Activated CD4-positive, CD25-positive, alpha-beta regulatory T cell (primary cell): ENCODE data around the gene SARNP.

ENCODE experiments used
- DNase-seq, 4 experiments: peaks; one replicate each; lab custom pipeline; 2025; lab: John Stamatoyannopoulos, UW

The SARNP gene

DNA sequence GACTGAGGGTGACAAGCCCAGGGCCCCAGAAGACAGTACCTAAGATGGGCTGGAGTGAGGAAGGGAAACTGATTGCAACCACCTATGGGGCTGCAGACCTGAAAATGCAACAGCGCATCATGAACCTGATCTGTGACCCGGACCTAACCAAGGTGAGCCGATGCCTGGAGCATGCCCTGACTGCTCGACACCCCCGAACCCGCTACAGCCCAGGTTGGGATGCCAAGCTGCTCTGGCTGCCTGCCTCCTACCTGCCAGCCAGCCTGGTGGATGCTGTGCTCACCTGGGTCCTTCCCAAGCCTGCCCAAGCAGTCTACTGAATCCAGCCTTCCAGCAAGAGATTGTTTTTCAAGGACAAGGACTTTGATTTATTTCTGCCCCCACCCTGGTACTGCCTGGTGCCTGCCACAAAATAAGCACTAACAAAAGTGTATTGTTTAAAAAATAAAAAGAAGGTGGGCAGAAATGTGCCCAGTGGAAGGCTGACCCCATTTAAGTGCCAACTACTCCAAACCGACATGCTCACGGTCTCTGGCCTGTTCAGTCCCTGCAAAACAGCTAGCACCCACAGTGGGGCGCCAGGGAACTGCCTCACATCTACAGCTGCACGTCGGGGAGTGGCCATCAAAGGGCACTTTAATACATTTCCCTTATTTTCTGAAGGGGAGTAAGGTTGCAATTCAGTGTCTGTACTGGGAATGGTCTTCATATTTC is 93.1 kb downstream of the SARNP start:
- peak; percentile 21 to 47 (median 30) for DNase-seq

DNA sequence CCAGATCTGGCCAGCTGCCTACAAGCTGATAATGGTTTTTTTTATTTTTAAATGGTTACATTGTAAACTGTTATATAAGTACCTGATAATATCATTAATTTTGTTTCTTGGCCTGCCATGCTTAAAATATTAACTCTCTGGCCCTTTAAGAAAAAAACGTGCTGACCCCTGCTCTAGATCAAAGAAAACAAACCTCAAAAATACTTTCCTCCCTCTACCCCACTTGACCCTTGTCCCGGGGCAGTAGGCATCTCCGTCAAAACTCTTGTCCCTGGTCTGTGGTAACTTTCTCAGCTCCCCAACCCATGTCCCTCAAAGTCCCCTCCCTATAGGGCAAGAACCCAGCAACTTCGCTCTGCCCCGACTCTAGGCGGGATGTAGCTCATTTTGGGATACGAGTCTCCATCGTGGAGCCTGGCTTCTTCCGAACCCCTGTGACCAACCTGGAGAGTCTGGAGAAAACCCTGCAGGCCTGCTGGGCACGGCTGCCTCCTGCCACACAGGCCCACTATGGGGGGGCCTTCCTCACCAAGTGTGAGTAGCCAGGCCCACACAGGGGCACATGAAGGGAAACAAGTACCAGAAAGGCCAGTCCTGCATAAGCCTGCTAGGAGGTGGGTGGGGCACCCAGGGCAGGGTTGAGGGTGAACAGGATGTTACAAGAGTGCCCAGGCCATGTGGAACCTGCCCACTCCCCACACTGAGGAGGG is 93.9 kb downstream of the SARNP start:
- no peak for DNase-seq

DNA sequence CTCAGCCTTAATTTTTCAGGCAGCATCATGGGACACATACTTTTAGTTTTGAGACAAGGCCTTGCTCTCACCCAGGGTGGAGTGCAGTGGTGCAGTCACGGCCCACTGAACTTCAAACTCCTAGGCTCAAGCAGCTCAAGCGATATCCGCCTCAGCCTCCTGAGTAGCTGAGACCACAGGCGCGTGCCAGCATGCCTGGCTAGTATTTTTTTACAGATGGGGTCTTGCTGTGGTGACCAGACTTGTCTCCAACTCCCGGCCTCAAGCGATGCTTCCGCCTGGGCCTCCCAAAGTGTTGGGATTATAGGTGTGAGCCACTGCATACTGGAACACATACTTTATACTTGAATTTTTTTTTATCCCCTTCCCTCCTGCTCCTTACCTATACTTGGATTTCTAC is 94.6 kb downstream of the SARNP start:
- DNase-seq = no peak

DNA sequence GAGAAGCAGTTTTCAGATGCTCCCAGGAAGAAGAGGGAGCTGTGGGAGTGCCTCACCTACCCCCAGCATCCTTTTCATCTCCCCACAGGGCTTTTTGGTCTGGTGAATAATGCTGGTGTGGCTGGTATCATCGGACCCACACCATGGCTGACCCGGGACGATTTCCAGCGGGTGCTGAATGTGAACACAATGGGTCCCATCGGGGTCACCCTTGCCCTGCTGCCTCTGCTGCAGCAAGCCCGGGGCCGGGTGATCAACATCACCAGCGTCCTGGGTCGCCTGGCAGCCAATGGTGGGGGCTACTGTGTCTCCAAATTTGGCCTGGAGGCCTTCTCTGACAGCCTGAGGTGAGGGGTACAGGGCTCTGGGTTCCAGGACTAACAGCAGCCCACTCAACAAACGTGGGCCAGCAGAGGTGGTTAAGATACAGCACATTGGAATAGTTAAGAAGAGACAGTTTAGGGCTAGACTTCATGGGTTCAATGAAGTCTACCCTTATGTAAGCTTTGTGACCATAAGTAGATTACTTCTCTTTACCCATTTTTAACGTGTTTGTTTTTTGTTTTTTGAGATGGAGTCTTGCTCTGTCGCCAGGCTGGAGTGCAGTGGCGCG is 95.8 kb downstream of the SARNP start:
- no peak for DNase-seq

DNA sequence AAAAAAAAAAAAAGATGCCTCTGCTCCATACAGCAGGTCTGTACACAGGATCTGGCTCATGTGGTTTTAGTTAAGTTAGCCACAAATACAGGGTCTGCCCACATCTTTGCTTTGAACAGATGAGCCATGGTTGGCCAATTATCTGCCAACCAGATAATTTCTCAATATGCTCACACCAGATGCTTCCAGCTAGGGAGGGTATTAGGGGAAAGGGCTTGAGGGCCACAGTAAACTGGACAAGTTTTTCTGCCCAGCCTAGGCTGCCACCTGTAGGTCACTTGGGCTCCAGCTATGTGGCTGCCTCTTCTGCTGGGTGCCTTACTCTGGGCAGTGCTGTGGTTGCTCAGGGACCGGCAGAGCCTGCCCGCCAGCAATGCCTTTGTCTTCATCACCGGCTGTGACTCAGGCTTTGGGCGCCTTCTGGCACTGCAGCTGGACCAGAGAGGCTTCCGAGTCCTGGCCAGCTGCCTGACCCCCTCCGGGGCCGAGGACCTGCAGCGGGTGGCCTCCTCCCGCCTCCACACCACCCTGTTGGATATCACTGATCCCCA is 96.6 kb downstream of the SARNP start:
- no peak for DNase-seq

DNA sequence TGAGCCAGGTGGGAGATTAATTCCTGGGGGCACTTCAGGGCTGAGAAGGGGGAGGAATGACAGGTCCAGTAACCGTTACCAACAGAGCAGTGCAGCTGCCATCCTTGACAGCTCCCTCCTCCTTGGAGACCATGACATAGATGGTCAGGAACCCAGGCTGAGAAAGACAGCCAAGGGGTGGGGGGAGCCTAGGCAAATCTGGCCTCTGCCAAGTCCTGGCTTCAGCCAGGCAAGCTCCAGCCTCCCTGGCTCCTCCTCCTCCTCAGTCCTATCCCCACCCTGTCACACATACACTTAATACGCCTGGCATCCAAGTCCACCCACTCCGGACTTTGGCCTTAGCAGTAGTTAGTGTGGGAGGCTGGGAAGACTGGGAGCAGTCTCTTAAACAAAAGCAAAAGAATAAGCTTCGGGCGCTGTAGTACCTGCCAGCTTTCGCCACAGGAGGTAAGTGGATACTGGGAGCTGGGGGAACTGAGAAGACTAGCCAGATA is 97.4 kb downstream of the SARNP start, which contains the start of gene RDH5:
Gene RDH5, plus strand, starts transcription at position 323 of the 494 bp plus-strand sequence. CDS start 792 bp downstream, outside the sequence.
- DNase-seq = no peak

DNA sequence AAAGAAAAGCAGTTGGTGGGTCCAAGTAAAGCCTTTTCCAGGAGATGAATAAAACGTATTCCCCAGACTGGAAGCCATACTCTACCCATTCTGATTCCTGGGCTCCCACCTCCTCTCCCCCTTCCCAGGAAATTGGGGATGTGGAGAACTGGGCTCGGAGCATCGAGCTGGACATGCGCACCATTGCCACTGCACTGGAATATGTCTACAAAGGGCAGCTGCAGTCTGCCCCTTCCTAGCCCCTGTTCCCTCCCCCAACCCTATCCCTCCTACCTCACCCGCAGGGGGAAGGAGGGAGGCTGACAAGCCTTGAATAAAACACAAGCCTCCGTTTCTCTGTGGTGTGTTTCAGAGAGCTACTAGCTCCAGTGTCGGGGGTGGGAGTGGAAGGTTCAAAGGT is 98.2 kb downstream of the SARNP start:
- no peak for DNase-seq

DNA sequence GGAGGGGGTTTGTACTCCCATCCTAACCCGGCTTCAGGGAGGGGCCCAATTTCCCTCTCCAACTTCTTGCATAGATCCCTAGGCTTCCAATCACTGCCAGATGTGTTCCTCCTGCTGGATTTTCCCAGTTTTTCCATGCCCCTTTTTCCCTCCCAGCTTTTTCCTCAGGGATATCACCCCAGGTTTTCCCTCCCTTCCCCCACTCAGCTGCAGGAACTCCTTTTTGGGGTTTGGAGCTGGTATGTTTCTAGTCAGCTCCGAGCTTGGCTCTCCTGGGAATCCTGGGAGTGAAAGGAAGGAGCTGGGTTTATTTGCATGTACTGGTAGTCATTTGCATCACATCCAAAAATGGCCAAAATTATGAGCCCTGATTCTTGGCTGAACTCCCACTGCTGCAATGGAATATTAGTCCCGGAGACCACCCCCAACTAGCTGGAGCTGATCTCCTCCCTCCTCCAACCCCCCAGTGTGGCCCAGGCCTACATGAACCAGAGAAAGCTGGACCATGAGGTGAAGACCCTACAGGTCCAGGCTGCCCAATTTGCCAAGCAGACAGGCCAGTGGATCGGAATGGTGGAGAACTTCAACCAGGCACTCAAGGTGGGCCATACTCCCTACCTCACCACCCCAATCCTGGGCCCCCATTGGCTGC is 98.8 kb downstream of the SARNP start:
- no peak for DNase-seq

DNA sequence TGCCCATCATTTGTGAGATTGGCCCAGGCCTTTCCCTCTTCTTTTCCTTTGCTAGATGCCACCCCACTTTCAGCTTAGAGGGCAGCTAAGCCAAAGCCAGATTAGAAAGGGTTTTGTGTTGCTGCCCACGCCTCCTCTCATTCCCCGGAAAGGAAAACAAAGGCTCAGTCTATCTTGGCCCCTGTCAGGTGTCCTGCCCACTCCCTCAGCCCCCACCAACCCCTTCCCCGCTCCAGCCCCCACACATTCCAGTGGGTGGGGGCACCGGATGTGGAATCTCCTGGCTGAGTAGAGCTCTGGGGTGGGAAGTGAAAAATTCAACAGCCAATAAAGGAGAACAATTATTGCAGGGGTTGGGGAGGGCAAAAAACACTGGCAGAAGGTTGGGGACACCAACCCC is 99.5 kb downstream of the SARNP start:
- DNase-seq = no peak

DNA sequence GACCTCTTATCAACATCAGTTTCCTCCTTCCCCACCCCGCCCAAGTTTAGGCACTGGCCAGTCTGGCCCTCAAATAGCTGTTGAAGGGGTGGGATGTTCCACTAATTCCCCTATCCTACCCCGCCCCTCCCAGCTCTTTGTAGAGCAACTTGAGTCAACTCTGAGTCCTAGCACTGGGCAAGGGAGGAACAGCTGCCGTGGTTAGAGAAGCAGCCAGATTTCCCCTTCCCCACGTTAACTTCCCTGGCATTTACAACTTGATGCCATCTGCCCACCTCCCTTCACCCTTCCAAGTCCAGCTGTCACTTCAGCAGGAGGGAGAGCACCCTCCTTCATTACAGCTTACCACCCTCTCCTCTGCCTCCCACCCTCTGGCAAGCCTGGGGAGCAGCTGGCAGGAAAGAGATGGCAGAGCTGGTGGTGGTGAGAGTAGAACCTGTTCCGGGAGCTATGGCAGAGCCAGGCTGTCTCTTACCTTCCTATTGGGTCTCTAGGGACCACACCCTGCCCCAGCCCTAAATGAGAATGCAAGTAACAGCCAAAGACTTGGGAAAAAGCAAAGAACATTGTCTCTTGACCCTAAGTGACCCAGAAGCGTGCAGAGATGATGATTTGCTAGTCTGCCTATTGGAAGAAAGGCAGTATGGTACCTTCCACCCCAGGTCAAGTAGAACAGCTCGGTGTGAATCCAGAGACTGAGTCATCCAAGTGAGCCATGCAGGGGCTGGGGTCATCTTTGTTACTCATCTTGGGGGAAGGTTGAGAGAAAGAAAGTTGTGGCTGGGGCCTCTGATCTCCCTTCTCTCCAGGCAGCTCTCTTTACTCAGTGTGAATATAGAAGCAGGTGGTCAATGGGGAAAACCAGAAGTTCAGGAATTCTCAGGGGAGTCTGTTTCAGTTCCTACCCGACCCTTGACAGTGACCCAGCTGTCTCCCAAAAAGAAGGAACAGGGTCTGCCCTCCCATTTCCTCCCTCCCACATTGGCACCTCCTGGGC is 100.2 kb downstream of the SARNP start:
- no peak for DNase-seq

DNA sequence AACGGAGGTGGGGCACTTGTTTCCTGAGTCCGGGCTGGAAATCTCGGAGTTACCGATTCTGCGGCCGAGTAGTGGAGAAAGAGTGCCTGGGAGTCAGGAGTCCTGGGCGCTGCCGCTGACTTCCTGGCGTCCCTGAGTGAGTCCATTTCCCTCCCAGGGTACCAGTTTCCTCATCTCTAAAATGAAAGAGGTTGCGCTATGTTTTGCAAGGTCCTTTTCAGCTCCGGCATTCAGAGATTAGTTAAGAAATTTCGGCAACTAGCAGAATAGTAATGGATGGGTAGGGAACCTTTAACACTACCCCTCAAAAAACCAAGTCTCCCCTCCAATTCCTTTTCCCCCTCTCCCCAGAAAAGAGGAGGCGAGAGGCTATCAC is 101.0 kb downstream of the SARNP start:
- DNase-seq = no peak

DNA sequence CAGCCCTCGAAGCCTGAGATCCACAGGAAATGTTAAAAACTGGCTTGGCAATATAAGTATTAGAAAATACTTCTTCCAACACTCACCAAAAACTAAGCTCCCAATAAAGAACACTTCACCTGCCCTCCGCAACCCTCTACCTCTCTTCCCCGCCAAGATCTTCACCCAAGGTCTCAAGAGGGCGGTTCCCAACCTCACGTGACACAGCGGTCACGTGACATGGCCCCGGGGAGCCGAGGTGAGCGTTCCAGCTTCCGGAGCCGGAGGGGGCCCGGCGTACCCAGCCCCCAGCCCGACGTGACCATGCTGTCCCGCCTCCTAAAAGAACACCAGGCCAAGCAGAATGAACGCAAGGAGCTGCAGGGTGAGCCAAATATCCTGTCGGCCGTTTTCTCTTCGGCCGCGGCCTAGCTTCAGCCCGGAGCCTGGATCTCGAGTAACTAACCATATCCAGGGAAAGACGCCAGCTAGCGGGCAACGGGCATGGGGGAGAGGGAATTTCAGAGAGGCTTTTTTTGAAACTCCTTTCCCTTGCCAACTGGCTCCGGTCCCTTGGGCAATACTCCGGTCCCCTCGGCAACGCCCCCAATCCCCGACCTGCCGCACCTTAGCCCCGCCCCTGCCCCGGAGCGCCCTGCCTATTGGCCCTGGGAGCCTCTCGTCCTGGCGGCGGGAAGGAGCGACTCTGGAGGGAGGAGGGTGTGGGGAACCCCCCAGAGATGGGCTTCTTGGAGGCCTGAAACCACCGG is 101.5 kb downstream of the SARNP start, which contains the start of gene BLOC1S1:
Gene BLOC1S1, plus strand, starts transcription at position 214 of the 749 bp plus-strand sequence. Its CDS starts 6 bp downstream, at position 220.
- DNase-seq = peak; percentile 85 to 91 (median 88)

DNA sequence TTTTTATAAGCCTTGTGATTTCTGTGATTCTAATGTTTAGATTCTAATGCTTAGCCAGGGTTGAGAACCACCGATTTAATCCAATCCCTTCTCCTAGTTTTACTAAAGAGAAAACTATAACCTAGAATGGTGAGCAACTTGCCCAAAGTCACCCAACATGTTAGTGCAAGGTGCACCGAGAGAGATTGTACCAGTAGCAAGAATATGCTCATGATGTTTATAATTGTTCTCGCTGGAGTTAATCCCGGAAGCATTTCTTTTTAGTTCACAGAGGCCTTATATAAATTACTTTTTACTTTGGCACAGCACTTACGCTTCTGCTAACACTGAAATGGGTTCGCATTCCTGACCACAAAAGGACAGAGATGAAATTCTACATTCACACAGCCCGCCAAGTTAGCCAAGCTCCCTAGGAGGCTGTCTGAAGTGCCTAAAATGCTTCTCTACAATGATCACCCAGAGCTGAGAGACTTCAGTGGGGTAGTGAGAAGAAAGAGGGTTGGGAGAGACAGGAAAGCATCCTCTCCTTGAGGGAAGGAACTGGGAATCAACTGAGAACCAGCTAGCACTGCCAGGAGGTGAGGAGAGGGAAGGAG is 102.3 kb downstream of the SARNP start:
- DNase-seq = no peak

DNA sequence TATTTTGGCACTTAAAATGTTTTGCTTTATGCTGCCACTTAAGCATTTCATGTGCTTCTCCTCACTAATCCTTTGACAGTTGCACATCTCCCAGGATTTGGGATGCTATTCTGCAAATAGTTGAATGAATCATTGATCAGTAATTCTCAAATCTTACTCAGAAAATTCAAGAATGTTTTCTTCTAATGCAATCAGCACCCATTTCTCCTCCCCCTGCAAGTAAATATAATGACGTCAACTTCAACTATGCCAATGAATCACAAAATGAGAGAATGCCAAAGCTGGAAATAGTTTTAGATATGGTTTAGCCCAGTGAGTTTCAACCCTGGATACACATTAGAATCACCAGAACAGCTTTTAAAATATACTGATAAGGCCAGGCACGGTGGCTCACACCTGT is 103.8 kb downstream of the SARNP start:
- DNase-seq = no peak

DNA sequence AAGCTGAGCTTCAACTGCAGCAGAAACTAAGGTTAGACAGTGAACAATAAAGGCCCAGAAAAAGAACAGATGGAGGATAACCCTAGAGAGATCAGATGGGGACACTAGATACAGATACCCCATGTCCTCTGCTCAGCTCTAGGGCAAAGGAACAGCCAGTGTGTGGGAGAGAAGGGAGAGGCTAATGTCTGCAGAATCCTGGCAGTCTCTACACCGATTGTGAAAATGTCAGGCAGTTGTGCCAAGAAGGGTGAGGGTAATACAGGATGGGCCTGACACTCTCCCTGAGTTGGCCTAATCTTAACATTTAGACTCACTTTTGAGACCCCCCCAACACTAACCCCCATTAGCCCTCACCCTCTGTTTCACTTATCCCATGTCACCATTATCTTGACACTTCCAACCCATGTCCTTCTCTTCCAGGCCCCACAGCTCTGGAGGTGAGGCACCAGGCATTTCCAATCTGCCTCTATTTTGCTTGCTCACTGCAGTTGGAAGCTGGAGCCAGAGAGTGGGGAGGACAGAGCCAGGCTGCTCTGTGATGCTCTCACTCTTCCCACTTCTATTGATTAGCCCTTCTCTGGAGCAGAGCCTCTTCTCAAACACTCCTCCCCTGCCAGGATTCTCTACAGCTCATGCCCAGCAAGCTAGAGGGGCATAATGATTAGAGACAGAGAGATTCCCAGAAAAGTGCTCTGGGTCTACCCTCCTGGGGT is 104.7 kb downstream of the SARNP start:
- DNase-seq = no peak

DNA sequence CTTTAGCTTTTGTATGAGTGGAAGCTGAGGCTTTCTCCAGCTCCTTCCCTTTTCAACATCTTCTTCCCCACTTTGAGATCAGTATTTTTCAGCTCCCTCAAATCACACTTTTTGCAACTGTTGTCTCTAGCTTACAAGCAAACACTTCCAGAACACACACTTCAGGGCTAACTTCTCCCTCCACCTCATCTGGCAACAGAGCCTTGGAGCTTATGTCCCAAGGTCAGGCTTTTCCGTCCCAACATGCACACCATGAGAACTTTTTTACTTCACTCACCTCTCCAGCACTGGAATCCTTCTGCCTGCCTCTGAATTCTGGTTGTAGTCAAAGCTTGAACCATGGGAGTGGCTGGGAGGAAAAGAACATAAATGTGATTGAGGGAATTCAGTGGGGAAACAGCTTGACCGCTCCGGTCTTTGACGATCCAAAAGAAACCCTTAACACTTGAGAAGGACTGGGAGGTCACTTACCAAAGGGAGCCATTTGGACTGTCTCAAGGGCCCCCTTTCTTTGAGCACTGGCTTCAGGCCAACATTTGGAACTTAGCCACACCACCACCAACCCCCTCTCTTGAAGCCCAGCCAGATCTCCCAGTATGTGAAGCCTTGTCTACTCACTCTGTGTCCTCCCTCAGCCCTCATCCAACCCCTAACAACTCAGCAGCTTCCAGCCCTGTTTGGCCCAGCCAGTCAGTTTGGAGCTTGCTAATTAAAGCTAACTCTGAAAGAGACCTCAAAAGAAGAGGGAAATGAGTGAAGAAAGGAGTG is 105.6 kb downstream of the SARNP start:
- no peak for DNase-seq

DNA sequence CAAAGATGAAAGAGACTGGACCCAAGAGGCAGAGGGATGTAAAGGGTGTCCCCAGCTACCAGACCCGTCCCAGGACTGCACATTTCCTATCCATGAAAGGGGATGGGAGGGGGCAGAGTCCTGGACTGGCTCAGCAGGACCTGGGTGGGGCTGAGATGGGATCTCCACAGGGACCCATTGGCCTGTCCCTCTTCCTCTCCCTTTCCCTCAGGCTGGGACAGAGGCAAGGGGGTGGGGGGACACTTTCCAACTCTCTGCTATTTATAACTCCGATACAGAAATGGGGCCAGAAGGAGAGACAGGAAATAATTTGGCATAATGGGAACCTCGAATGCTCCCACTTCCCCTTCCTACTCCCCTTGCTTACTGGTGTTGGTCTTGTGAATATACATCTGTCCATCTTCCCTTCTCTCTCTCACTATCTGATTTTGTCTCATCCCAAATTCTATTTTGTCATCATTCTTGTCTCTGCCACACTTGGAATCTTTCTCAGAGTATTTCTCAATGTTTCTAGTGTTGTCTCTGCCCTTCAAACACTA is 108.8 kb downstream of the SARNP start:
- DNase-seq = no peak
